Retinal pigment epithelial cell (primary cell): ENCODE results near the gene CDC20.

Experiments
- DNase-seq: peaks from one replicate; pipeline ENCODE4 v3.0.0-alpha.2; 2010; ENCODE audit warnings: low read depth
- H3K4me3 ChIP-seq: 2 replicates; pipeline ENCODE4 v1.5.1; 2011; ENCODE audit warnings: mild to moderate bottlenecking, low read length, control low read depth, moderate library complexity
- TF ChIP-seq, protein P1 (sequence below): conservative IDR thresholded peaks from 2 replicates; pipeline ENCODE4 v1.5.1; 2011; ENCODE audit warnings: low read depth, low read length, control low read depth, inconsistent platforms

CDC20 gene

DNA sequence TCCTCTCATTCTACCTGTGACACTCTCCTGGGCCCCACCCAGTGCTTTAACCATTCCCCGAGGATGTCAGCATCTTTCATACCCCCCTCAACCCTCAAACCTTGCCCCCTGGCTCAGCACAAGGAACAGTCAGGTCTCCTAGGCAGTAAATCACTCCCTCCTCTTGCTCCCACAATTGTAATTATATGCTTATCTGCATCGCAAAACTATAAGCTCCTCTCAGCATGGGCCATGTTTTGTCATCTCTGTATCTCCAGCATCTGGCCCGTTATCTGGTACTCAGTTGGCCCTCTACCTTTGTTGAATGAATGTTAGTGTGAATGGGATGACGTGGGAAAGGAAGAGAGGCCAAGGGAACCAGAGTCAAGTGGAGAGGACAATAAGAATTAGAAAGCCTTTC is 11.8 kb downstream of the CDC20 start:
- no peak for DNase-seq
- H3K4me3 ChIP-seq: no peak overlapping the region
- TF ChIP-seq, protein P1, sequence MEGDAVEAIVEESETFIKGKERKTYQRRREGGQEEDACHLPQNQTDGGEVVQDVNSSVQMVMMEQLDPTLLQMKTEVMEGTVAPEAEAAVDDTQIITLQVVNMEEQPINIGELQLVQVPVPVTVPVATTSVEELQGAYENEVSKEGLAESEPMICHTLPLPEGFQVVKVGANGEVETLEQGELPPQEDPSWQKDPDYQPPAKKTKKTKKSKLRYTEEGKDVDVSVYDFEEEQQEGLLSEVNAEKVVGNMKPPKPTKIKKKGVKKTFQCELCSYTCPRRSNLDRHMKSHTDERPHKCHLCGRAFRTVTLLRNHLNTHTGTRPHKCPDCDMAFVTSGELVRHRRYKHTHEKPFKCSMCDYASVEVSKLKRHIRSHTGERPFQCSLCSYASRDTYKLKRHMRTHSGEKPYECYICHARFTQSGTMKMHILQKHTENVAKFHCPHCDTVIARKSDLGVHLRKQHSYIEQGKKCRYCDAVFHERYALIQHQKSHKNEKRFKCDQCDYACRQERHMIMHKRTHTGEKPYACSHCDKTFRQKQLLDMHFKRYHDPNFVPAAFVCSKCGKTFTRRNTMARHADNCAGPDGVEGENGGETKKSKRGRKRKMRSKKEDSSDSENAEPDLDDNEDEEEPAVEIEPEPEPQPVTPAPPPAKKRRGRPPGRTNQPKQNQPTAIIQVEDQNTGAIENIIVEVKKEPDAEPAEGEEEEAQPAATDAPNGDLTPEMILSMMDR: no peak

DNA sequence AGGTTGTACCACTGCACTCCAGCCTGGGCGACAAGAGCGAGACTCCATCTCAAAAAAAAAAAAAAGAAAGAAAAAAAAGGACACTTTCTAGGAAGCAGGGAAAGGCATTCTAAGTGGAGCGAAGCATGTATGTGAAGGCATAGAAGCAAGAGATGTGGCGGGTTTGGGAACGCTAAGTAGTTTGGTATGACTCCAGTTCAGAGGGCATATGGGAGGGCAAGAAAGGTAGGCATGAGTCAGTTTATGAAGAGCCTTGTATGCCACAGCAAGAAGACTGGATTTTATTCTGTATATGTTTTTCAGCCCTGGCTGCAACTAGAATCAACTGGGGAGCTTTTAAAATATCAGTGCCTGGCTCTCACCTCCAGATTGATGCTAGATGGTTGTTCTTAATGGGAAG is 13.4 kb downstream of the CDC20 start:
- TF ChIP-seq, protein P1: no peak
- H3K4me3 ChIP-seq: no peak overlapping the region
- DNase-seq: no peak

DNA sequence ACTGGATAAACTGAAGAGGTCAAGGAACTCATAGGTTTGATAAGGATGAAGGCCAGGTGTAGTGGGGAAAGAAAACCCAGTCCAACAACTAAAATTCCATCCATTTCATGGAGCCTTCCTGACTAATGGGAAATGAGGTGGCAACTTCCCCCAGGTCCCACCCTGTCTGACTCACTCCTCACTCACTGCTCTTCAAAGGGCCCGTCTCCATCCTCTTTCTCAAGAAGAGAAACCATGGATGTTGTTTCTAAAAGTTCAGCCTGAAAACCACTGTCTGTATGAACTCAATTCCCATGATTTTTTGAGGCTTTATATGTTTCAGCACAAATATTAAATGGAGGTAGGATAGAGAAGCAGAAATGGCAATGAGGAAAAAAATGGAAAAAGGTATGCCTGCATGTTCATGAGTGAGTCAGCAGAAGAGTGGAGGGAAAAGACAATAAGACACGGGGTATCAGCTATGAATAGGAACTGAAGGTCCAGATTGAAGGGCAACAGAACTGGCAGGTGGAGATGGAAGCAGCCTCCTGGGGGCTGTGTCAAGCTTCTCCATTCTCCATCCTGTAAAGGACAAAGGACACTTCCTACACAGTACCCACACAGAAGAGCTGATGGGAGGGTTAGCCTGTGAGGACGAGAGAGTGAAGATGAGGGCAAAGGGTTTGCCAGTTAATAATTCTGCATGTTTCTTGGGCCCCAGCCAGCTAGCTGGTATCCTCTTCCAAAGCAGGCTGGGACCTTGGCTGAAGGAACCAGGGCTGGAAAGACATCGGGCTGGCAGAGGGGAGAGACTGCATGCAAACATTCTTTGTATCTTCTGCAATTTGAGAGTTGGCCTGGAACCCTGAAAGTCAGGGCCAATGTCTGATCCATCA is 14.5 kb downstream of the CDC20 start:
- TF ChIP-seq, protein P1: no peak
- no peak overlapping the region for H3K4me3 ChIP-seq
- DNase-seq: no peak

DNA sequence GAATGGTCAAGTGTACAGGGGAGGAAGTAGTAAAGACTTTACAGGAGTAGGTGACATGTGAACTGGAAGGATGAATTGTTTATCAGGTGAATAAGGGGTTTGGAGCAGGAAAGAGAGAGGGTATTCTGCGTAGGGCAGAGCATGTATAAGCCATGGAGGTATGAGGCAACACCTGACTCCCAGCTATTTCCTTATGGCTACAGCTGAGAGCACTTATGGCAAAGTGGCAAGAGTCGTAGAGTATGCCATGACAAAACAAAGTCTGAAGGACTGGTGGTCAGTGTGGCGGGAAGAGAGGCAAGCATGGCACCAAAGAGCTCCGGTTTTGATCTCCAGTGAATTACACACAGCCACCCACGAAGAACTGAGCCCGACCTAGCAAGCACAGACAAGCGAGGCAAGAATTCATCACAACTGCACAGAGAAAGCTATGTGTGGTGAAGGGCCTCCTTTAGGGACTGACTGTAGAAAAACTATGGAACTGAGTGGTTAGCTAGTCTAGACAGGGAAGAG is 18.0 kb downstream of the CDC20 start:
- H3K4me3 ChIP-seq: no peak overlapping the region
- TF ChIP-seq, protein P1: no peak
- no peak for DNase-seq

DNA sequence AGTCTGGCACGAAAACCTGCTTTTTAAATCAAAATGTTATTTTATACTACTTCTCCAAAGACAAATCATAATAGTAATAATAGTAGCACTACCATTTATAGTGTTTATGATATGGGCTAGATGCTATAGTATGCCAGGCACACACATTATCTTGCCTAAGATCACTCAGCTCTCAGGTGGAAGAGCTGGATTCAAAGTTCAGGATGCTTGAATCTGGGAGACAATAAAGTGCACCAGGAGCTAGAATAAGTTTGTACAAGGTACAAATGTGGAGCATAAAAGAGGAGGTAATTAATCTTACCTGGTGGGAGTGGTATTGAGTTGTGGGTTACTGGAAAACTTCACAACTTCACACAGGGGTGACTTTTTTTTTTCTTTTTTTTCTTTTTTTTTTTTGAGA is 19.1 kb downstream of the CDC20 start:
- TF ChIP-seq, protein P1: no peak
- no peak for DNase-seq
- no peak overlapping the region for H3K4me3 ChIP-seq

DNA sequence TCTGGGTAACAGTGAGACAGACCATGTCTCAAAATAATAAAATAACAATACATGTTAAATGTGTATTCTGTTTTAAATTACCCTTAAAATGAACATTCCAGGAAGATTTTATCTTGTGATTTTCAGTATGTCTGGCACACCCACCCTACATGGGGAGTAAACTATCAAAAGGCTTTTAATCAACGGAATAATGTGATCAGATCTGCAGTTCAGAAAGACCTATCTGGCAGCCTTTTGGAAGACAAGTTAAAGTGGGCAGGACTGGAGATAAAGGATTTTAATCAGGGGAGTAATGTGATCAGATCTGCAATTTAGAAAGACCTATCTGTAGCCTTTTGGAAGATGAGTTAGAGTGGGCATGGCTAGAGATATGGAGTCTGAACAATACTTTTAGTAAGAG is 20.7 kb downstream of the CDC20 start:
- H3K4me3 ChIP-seq: no peak overlapping the region
- TF ChIP-seq, protein P1: no peak
- no peak for DNase-seq

DNA sequence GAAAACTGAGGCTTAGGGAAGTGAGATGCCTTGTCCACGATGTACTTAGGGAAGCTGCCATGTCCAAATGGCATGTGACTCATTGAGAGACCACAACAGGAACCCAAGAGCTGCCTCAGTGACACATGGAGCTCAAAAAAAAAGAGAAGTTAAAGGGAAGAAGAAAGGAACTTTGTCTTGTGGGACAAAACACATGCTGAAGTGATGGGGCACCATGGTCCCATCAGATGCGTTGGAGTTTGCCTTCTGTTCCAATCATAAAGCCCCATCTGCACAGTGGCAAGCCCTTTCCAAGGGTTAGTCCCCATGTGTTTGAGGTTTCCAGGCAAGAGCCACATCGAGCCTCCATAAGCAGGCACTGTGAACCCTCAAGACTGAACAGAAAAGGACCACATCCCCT is 22.8 kb downstream of the CDC20 start:
- no peak for DNase-seq
- no peak overlapping the region for H3K4me3 ChIP-seq
- TF ChIP-seq, protein P1: no peak
